Fibroblast of villous mesenchyme (primary cell): Measurements from ENCODE around the gene ABLIM1. TPM values are rescaled to one million over a fixed set of nuclear protein-coding genes. Genes with fewer than 3 reads are reported as not detected.

Experiments used
- DNase-seq: peaks from one replicate; pipeline ENCODE4 v3.0.0-alpha.2; 2010; ENCODE audit warnings: low read depth
- H3K4me3 ChIP-seq: 2 replicates; pipeline ENCODE4 v1.5.1; 2011; ENCODE audit warnings: low read depth, mild to moderate bottlenecking, low read length
- CTCF ChIP-seq: IDR thresholded peaks from 2 replicates; pipeline ENCODE4 v1.5.1; 2012; ENCODE audit warnings: low read depth, mild to moderate bottlenecking, low read length; ENCODE audit not compliant: insufficient read depth
- total RNA-seq: library from RNA; depleted of rRNA; stranded (reverse); fragments of >200 nt; gene quantifications from 2 replicates; pipeline ENCODE4 v1.2.3, GENCODE V29; 2012

ABLIM1 gene
- total RNA-seq, 1 donor: 18.6 TPM

GRCh38 chr10:114397651-114398145, 260.4 kb downstream of the ABLIM1 start:
- peak overlapping the region; percentile 17 for H3K4me3 ChIP-seq
- peak; percentile 94 for DNase-seq
- TF ChIP-seq CTCF: peak; percentile 19

- TF ChIP-seq CTCF: no peak
- no peak for DNase-seq
- no peak overlapping the region for H3K4me3 ChIP-seq
These were observed 261.6 kb downstream of the ABLIM1 start for GRCh38 chr10:114396464-114396863.

GRCh38 chr10:114395366-114396022, 262.6 kb downstream of the ABLIM1 start:
- TF ChIP-seq CTCF: no peak
- H3K4me3 ChIP-seq: no peak overlapping the region
- DNase-seq: no peak

- DNase-seq: no peak
- no peak overlapping the region for H3K4me3 ChIP-seq
- no peak for TF ChIP-seq CTCF
These were observed 263.5 kb downstream of the ABLIM1 start for GRCh38 chr10:114394531-114394930.

GRCh38 chr10:114393886-114394285, 264.2 kb downstream of the ABLIM1 start:
- H3K4me3 ChIP-seq: no peak overlapping the region
- DNase-seq: no peak
- TF ChIP-seq CTCF: no peak

GRCh38 chr10:114393482-114393881, 264.6 kb downstream of the ABLIM1 start:
- no peak for TF ChIP-seq CTCF
- peak; percentile 77 for DNase-seq
- no peak overlapping the region for H3K4me3 ChIP-seq
